Neural cell (in vitro differentiated cells): ENCODE measurements around the gene LPIN2. TPM values are rescaled to one million over a fixed set of nuclear protein-coding genes. Genes with fewer than 3 reads are reported as not detected.

Source experiments
- H2AFZ ChIP-seq: fragments of 200-600, 300-800 bp; sonication (generic), shearing (Covaris generic); 2 replicates; pipeline ENCODE4 v1.6.0; 2014; ENCODE audit warnings: low read depth, mild to moderate bottlenecking, antibody characterized with exemption, low read length, moderate library complexity
- H3F3A ChIP-seq: fragments of 200-600 bp; shearing (Covaris generic); 2 replicates; pipeline ENCODE4 v1.6.1; 2016; ENCODE audit warnings: mild to moderate bottlenecking, moderate library complexity, mixed read lengths, antibody characterized with exemption, low read length; ENCODE audit not compliant: insufficient read depth, poor library complexity, severe bottlenecking
- H3K27ac ChIP-seq: fragments of 200-600, 300-800 bp; sonication (generic), shearing (Covaris generic); 2 replicates; pipeline ENCODE4 v1.5.1; 2014; ENCODE audit warnings: mild to moderate bottlenecking, low read length, moderate library complexity
- H3K27me3 ChIP-seq: fragments of 300-800, 200-600 bp; sonication (generic), shearing (Covaris generic); 2 replicates; pipeline ENCODE4 v1.6.0; 2014; ENCODE audit warnings: mild to moderate bottlenecking, low read depth, low read length, moderate library complexity; ENCODE audit not compliant: insufficient read depth
- H3K36me3 ChIP-seq: fragments of 300-800, 200-600 bp; sonication (generic), shearing (Covaris generic); 2 replicates; pipeline ENCODE4 v1.5.1; 2014; ENCODE audit warnings: mild to moderate bottlenecking, antibody characterized with exemption, low read length, moderate library complexity; ENCODE audit not compliant: insufficient read depth
- H3K4me2 ChIP-seq: fragments of 300-800, 200-600 bp; sonication (generic), shearing (Covaris generic); 2 replicates; pipeline ENCODE4 v1.6.0; 2014; ENCODE audit warnings: mild to moderate bottlenecking, low read length
- H3K4me3 ChIP-seq: fragments of 300-800, 200-600 bp; sonication (generic), shearing (Covaris generic); 2 replicates; pipeline ENCODE4 v1.5.1; 2014; ENCODE audit warnings: mild to moderate bottlenecking, low read length, moderate library complexity
- H3K79me2 ChIP-seq: fragments of 200-600 bp; shearing (Covaris generic); replicated peaks from 2 replicates; pipeline ENCODE4 v1.6.0; 2014; ENCODE audit warnings: mild to moderate bottlenecking, low read length, moderate library complexity; ENCODE audit not compliant: insufficient read depth
- H3K9ac ChIP-seq: fragments of 300-800, 200-600 bp; sonication (generic), shearing (Covaris generic); 2 replicates; pipeline ENCODE4 v1.6.1; 2016; ENCODE audit warnings: mild to moderate bottlenecking, low read length, mixed read lengths
- H3K9me2 ChIP-seq: fragments of 200-600 bp; shearing (Covaris generic); 2 replicates; pipeline ENCODE4 v1.6.1; 2016; ENCODE audit warnings: mild to moderate bottlenecking, low read length, mixed read lengths; ENCODE audit not compliant: insufficient read depth
- H3K9me3 ChIP-seq: fragments of 200-600, 300-800 bp; sonication (generic), shearing (Covaris generic); 2 replicates; pipeline ENCODE4 v1.6.1; 2016; ENCODE audit warnings: mild to moderate bottlenecking, mixed run types, low read length, moderate library complexity, mixed read lengths
- H4K20me1 ChIP-seq: fragments of 200-600 bp; shearing (Covaris generic); 2 replicates; pipeline ENCODE4 v1.6.1; 2016; ENCODE audit warnings: mild to moderate bottlenecking, mixed run types; ENCODE audit not compliant: insufficient read depth
- EP300 ChIP-seq: fragments of 450-650 bp; conservative IDR thresholded peaks from 2 replicates; pipeline ENCODE4 v1.6.1; 2014; ENCODE audit warnings: antibody characterized with exemption, mild to moderate bottlenecking, moderate library complexity; ENCODE audit not compliant: poor library complexity, severe bottlenecking
- EZH2 ChIP-seq: fragments of 200-600, 300-800 bp; shearing (Covaris generic), sonication (generic); IDR thresholded peaks from 2 replicates; pipeline ENCODE4 v1.6.1; 2014; ENCODE audit warnings: antibody characterized with exemption, low read length, borderline replicate concordance, mild to moderate bottlenecking; ENCODE audit not compliant: insufficient read depth, poor library complexity, severe bottlenecking
- MXI1 ChIP-seq: fragments of 450-650 bp; conservative IDR thresholded peaks from 2 replicates; pipeline ENCODE4 v1.6.1; 2014; ENCODE audit warnings: antibody characterized with exemption, mild to moderate bottlenecking; ENCODE audit not compliant: poor library complexity, severe bottlenecking
- POLR2AphosphoS5 ChIP-seq: IDR thresholded peaks from 2 replicates; pipeline ENCODE4 v1.6.1; 2012
- RAD21 ChIP-seq: fragments of 450-650 bp; conservative IDR thresholded peaks from 2 replicates; pipeline ENCODE4 v1.6.1; 2014; ENCODE audit warnings: antibody characterized with exemption, mild to moderate bottlenecking, moderate library complexity
- SMC3 ChIP-seq: fragments of 450-650 bp; conservative IDR thresholded peaks from 2 replicates; pipeline ENCODE4 v1.6.1; 2014; ENCODE audit warnings: antibody characterized with exemption, mild to moderate bottlenecking, moderate library complexity; ENCODE audit not compliant: poor library complexity
- TAF1 ChIP-seq: IDR thresholded peaks from 2 replicates; pipeline ENCODE4 v1.6.1; 2012; ENCODE audit warnings: low read depth
- polyA plus RNA-seq: library from polyadenylated mRNA; depleted of rRNA; stranded (reverse); fragments of >200 nt; gene quantifications from 2 replicates; pipeline ENCODE4 v1.2.3, GENCODE V29; 2014
- TF ChIP-seq, protein P1 (sequence below): fragments of 450-650 bp; IDR thresholded peaks from 2 replicates; pipeline ENCODE4 v1.5.1; 2014; ENCODE audit warnings: antibody characterized with exemption, mild to moderate bottlenecking, moderate library complexity; ENCODE audit not compliant: poor library complexity, severe bottlenecking
- TF ChIP-seq, protein P2 (sequence below): IDR thresholded peaks from 2 replicates; pipeline ENCODE4 v1.6.1; 2012; ENCODE audit warnings: borderline replicate concordance

LPIN2 gene
- polyA plus RNA-seq, 1 donor from 2014 or later, result 14.4 TPM

DNA sequence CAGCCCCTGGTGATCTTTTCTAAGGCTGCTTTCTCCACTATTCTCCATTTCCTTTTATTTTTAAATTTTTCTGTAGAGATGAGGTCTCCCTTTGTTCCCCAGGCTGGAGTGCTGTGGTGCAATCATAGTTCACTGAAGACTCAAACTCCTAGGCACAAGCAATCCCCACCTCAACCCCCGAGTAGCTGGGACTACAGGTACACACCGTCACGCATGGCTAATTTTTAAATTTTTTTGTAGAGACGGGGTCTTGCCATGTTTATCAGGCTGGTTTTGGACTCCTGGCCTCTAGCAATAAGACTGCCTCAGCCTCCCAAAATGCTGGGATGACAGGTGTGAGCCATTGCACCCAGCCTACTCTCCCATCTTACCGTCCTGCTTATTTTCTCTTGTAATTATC lies 22.7 kb upstream of the LPIN2 start:
- H3K27me3 ChIP-seq, result no peaks in the 10 kb centered on the region
- no peak overlapping the region for H3K4me2 ChIP-seq
- no peaks in the 10 kb centered on the region for H3F3A ChIP-seq
- TF ChIP-seq, protein P1, sequence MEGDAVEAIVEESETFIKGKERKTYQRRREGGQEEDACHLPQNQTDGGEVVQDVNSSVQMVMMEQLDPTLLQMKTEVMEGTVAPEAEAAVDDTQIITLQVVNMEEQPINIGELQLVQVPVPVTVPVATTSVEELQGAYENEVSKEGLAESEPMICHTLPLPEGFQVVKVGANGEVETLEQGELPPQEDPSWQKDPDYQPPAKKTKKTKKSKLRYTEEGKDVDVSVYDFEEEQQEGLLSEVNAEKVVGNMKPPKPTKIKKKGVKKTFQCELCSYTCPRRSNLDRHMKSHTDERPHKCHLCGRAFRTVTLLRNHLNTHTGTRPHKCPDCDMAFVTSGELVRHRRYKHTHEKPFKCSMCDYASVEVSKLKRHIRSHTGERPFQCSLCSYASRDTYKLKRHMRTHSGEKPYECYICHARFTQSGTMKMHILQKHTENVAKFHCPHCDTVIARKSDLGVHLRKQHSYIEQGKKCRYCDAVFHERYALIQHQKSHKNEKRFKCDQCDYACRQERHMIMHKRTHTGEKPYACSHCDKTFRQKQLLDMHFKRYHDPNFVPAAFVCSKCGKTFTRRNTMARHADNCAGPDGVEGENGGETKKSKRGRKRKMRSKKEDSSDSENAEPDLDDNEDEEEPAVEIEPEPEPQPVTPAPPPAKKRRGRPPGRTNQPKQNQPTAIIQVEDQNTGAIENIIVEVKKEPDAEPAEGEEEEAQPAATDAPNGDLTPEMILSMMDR, result no peak
- TF ChIP-seq MXI1 (no peak), EZH2 (no peak), SMC3 (no peak), EP300 (no peak), RAD21 (no peak)
- TF ChIP-seq, protein P2, sequence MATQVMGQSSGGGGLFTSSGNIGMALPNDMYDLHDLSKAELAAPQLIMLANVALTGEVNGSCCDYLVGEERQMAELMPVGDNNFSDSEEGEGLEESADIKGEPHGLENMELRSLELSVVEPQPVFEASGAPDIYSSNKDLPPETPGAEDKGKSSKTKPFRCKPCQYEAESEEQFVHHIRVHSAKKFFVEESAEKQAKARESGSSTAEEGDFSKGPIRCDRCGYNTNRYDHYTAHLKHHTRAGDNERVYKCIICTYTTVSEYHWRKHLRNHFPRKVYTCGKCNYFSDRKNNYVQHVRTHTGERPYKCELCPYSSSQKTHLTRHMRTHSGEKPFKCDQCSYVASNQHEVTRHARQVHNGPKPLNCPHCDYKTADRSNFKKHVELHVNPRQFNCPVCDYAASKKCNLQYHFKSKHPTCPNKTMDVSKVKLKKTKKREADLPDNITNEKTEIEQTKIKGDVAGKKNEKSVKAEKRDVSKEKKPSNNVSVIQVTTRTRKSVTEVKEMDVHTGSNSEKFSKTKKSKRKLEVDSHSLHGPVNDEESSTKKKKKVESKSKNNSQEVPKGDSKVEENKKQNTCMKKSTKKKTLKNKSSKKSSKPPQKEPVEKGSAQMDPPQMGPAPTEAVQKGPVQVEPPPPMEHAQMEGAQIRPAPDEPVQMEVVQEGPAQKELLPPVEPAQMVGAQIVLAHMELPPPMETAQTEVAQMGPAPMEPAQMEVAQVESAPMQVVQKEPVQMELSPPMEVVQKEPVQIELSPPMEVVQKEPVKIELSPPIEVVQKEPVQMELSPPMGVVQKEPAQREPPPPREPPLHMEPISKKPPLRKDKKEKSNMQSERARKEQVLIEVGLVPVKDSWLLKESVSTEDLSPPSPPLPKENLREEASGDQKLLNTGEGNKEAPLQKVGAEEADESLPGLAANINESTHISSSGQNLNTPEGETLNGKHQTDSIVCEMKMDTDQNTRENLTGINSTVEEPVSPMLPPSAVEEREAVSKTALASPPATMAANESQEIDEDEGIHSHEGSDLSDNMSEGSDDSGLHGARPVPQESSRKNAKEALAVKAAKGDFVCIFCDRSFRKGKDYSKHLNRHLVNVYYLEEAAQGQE, result no peak
- H3K36me3 ChIP-seq, result no peaks in the 10 kb centered on the region
- no peak overlapping the region for H3K9ac ChIP-seq
- no peaks in the 10 kb centered on the region for H4K20me1 ChIP-seq
- no peak overlapping the region for H3K27ac ChIP-seq
- H3K79me2 ChIP-seq, result no peaks in the 10 kb centered on the region
- H3K9me3 ChIP-seq, result no peaks in the 10 kb centered on the region
- H2AFZ ChIP-seq, result no peak overlapping the region
- H3K9me2 ChIP-seq, result no peaks in the 10 kb centered on the region
- no peak overlapping the region for H3K4me3 ChIP-seq

- no peaks in the 10 kb centered on the region for H3K36me3 ChIP-seq
- H3K4me2 ChIP-seq, result no peak overlapping the region
- H3K9me2 ChIP-seq, result no peaks in the 10 kb centered on the region
- no peak for TF ChIP-seq MXI1
- no peak for TF ChIP-seq SMC3
- TF ChIP-seq RAD21, result no peak
- TF ChIP-seq TAF1, result no peak
- TF ChIP-seq POLR2AphosphoS5, result no peak
- no peak for TF ChIP-seq EZH2
- TF ChIP-seq, protein P2, result no peak
- TF ChIP-seq EP300, result no peak
- TF ChIP-seq, protein P1, result no peak
- no peak overlapping the region for H3K4me3 ChIP-seq
- no peaks in the 10 kb centered on the region for H3F3A ChIP-seq
- no peak overlapping the region for H2AFZ ChIP-seq
- H4K20me1 ChIP-seq, result no peaks in the 10 kb centered on the region
- no peak overlapping the region for H3K27ac ChIP-seq
- H3K9me3 ChIP-seq, result no peaks in the 10 kb centered on the region
- H3K27me3 ChIP-seq, result no peaks in the 10 kb centered on the region
- H3K79me2 ChIP-seq, result no peaks in the 10 kb centered on the region
- no peak overlapping the region for H3K9ac ChIP-seq
Observed at GRCh38 chr18:3032721-3033120, 19.8 kb upstream of the LPIN2 start.
